Neural cell (in vitro differentiated cells): ENCODE measurements around the gene KIR3DL1.
"Not testable (repeated sequence)": the region's sequence is repeated elsewhere in the genome, so short reads cannot be mapped to it uniquely, and the experiment has no call there.

Source experiments
- CTCF ChIP-seq: fragments of 450-650 bp; IDR thresholded peaks from 2 replicates; pipeline ENCODE4 v1.5.1; 2014; ENCODE audit warnings: antibody characterized with exemption, mild to moderate bottlenecking, moderate library complexity; ENCODE audit not compliant: poor library complexity, severe bottlenecking
- EP300 ChIP-seq: fragments of 450-650 bp; conservative IDR thresholded peaks from 2 replicates; pipeline ENCODE4 v1.6.1; 2014; ENCODE audit warnings: antibody characterized with exemption, mild to moderate bottlenecking, moderate library complexity; ENCODE audit not compliant: poor library complexity, severe bottlenecking
- EZH2 ChIP-seq: fragments of 200-600, 300-800 bp; shearing (Covaris generic), sonication (generic); IDR thresholded peaks from 2 replicates; pipeline ENCODE4 v1.6.1; 2014; ENCODE audit warnings: antibody characterized with exemption, low read length, borderline replicate concordance, mild to moderate bottlenecking; ENCODE audit not compliant: insufficient read depth, poor library complexity, severe bottlenecking
- POLR2AphosphoS5 ChIP-seq: IDR thresholded peaks from 2 replicates; pipeline ENCODE4 v1.6.1; 2012
- RAD21 ChIP-seq: fragments of 450-650 bp; conservative IDR thresholded peaks from 2 replicates; pipeline ENCODE4 v1.6.1; 2014; ENCODE audit warnings: antibody characterized with exemption, mild to moderate bottlenecking, moderate library complexity
- REST ChIP-seq: IDR thresholded peaks from 2 replicates; pipeline ENCODE4 v1.6.1; 2012; ENCODE audit warnings: borderline replicate concordance
- SMC3 ChIP-seq: fragments of 450-650 bp; conservative IDR thresholded peaks from 2 replicates; pipeline ENCODE4 v1.6.1; 2014; ENCODE audit warnings: antibody characterized with exemption, mild to moderate bottlenecking, moderate library complexity; ENCODE audit not compliant: poor library complexity
- TAF1 ChIP-seq: IDR thresholded peaks from 2 replicates; pipeline ENCODE4 v1.6.1; 2012; ENCODE audit warnings: low read depth

GRCh38 chr19:54816251-54816650 is at the start of gene KIR3DL1:
- TF ChIP-seq TAF1, CTCF, EZH2, POLR2AphosphoS5, REST, SMC3, EP300, RAD21: not testable (repeated sequence)
